ENCODE measurements around the gene ADTRP.

Gene ADTRP

GRCh38 chr6:11782524-11782923 is 3.9 kb upstream of the ADTRP start:
- no peak for DNase-seq

GRCh38 chr6:11780097-11780428 is 1.5 kb upstream of the ADTRP start:
- DNase-seq, result no peak
- in situ Hi-C loops (cut with HindIII; ENCODE audit: low pct_ligation_motif_present, low pct_unique_long_range_greater_than_20kb, low sequenced_read_pairs), result no loop called here

More at GRCh38 chr6:11782524-11782923, 3.9 kb upstream of the ADTRP start:
- in situ Hi-C loops (cut with HindIII; ENCODE audit: low pct_ligation_motif_present, low pct_unique_long_range_greater_than_20kb, low sequenced_read_pairs), result no loop called here

GRCh38 chr6:11779329-11780096 is 910 bp upstream of the ADTRP start:
- in situ Hi-C loops (cut with HindIII; ENCODE audit: low pct_ligation_motif_present, low pct_unique_long_range_greater_than_20kb, low sequenced_read_pairs), result no loop called here
- DNase-seq, result no peak

- no peak for DNase-seq
- in situ Hi-C loops (cut with HindIII; ENCODE audit: low pct_ligation_motif_present, low pct_unique_long_range_greater_than_20kb, low sequenced_read_pairs), result no loop called here
Measured at GRCh38 chr6:11778036-11778435, 567 bp downstream of the ADTRP start.

GRCh38 chr6:11775791-11776409 is 2.7 kb downstream of the ADTRP start:
- in situ Hi-C loops (cut with HindIII; ENCODE audit: low pct_ligation_motif_present, low pct_unique_long_range_greater_than_20kb, low sequenced_read_pairs), result no loop called here
- no peak for DNase-seq

GRCh38 chr6:11774426-11774825 is 4.2 kb downstream of the ADTRP start:
- in situ Hi-C loops (cut with HindIII; ENCODE audit: low pct_ligation_motif_present, low pct_unique_long_range_greater_than_20kb, low sequenced_read_pairs), result no loop called here
- DNase-seq, result no peak

GRCh38 chr6:11773581-11773980 is 5.0 kb downstream of the ADTRP start:
- in situ Hi-C loops (cut with HindIII; ENCODE audit: low pct_ligation_motif_present, low pct_unique_long_range_greater_than_20kb, low sequenced_read_pairs), result no loop called here
- DNase-seq, result no peak

- in situ Hi-C loops (cut with HindIII; ENCODE audit: low pct_ligation_motif_present, low pct_unique_long_range_greater_than_20kb, low sequenced_read_pairs), result no loop called here
- no peak for DNase-seq
Measured at GRCh38 chr6:11773013-11773412, 5.6 kb downstream of the ADTRP start.

- in situ Hi-C loops (cut with HindIII; ENCODE audit: low pct_ligation_motif_present, low pct_unique_long_range_greater_than_20kb, low sequenced_read_pairs), result no loop called here
- peak; percentile 89 for DNase-seq
Measured at GRCh38 chr6:11772109-11772825, 6.3 kb downstream of the ADTRP start.

GRCh38 chr6:11771473-11772048 is 7.0 kb downstream of the ADTRP start:
- peak; percentile 25 for DNase-seq
- in situ Hi-C loops (cut with HindIII; ENCODE audit: low pct_ligation_motif_present, low pct_unique_long_range_greater_than_20kb, low sequenced_read_pairs), result no loop called here

- DNase-seq, result peak; percentile 96
- in situ Hi-C loops (cut with HindIII; ENCODE audit: low pct_ligation_motif_present, low pct_unique_long_range_greater_than_20kb, low sequenced_read_pairs), result no loop called here
Measured at GRCh38 chr6:11770546-11771466, 7.8 kb downstream of the ADTRP start.

- in situ Hi-C loops (cut with HindIII; ENCODE audit: low pct_ligation_motif_present, low pct_unique_long_range_greater_than_20kb, low sequenced_read_pairs), result no loop called here
- DNase-seq, result peak; percentile 67
Measured at GRCh38 chr6:11769811-11770545, 8.6 kb downstream of the ADTRP start.

GRCh38 chr6:11769244-11769643 is 9.4 kb downstream of the ADTRP start:
- DNase-seq, result peak; percentile 22
- in situ Hi-C loops (cut with HindIII; ENCODE audit: low pct_ligation_motif_present, low pct_unique_long_range_greater_than_20kb, low sequenced_read_pairs), result no loop called here

- in situ Hi-C loops (cut with HindIII; ENCODE audit: low pct_ligation_motif_present, low pct_unique_long_range_greater_than_20kb, low sequenced_read_pairs), result no loop called here
- DNase-seq, result no peak
Measured at GRCh38 chr6:11767978-11768756, 10.4 kb downstream of the ADTRP start.

- in situ Hi-C loops (cut with HindIII; ENCODE audit: low pct_ligation_motif_present, low pct_unique_long_range_greater_than_20kb, low sequenced_read_pairs), result no loop called here
- DNase-seq, result no peak
Measured at GRCh38 chr6:11767458-11767857, 11.1 kb downstream of the ADTRP start.

GRCh38 chr6:11766589-11767450 is 11.8 kb downstream of the ADTRP start:
- peak; percentile 97 for DNase-seq
- in situ Hi-C loops (cut with HindIII; ENCODE audit: low pct_ligation_motif_present, low pct_unique_long_range_greater_than_20kb, low sequenced_read_pairs), result no loop called here
